Measurements from ENCODE around the gene GALNT10. TPM values are rescaled to one million over a fixed set of nuclear protein-coding genes. Genes with fewer than 3 reads are reported as not detected.

The GALNT10 gene
- total RNA-seq, 1 donor from 2014 or later = 52.3 TPM

DNA sequence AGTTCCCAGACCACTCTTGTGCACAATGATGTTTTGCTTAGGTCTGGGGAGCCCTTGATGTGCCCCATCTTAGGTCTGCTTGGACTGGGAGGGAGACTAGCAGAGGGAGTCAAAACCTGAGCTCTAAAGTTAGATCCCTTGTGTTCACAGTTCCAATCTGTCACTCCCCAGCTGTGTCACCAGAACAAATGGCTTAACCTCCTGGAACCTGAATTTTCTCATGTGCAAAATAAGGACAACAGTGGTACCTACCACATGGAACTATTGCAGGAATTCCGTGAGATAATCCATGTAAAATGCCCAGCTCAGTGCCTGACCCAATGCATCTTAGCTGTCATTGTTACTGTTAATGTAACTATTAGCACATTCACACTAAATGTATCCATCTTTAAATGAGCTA is 45.5 kb downstream of the GALNT10 start:
- Histone ChIP-seq H3K27me3 (no peaks in the 10 kb centered on the region), H3K4me3 (no peak overlapping the region), H3K27ac (no peak overlapping the region), H3K9me3 (no peaks in the 10 kb centered on the region), H3K36me3 (no peaks in the 10 kb centered on the region), H3K4me1 (peaks cover 0 to 3% of the 10 kb centered on the region in 2 donors)
- DNase-seq (ENCODE audit: low spot score in 2 of 2) = no peak
- TF ChIP-seq, protein P1, sequence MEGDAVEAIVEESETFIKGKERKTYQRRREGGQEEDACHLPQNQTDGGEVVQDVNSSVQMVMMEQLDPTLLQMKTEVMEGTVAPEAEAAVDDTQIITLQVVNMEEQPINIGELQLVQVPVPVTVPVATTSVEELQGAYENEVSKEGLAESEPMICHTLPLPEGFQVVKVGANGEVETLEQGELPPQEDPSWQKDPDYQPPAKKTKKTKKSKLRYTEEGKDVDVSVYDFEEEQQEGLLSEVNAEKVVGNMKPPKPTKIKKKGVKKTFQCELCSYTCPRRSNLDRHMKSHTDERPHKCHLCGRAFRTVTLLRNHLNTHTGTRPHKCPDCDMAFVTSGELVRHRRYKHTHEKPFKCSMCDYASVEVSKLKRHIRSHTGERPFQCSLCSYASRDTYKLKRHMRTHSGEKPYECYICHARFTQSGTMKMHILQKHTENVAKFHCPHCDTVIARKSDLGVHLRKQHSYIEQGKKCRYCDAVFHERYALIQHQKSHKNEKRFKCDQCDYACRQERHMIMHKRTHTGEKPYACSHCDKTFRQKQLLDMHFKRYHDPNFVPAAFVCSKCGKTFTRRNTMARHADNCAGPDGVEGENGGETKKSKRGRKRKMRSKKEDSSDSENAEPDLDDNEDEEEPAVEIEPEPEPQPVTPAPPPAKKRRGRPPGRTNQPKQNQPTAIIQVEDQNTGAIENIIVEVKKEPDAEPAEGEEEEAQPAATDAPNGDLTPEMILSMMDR (IDR thresholded peaks at IDR 0.05) = no peak
- intact Hi-C loops (cut with DNase I) = no loop called here

DNA sequence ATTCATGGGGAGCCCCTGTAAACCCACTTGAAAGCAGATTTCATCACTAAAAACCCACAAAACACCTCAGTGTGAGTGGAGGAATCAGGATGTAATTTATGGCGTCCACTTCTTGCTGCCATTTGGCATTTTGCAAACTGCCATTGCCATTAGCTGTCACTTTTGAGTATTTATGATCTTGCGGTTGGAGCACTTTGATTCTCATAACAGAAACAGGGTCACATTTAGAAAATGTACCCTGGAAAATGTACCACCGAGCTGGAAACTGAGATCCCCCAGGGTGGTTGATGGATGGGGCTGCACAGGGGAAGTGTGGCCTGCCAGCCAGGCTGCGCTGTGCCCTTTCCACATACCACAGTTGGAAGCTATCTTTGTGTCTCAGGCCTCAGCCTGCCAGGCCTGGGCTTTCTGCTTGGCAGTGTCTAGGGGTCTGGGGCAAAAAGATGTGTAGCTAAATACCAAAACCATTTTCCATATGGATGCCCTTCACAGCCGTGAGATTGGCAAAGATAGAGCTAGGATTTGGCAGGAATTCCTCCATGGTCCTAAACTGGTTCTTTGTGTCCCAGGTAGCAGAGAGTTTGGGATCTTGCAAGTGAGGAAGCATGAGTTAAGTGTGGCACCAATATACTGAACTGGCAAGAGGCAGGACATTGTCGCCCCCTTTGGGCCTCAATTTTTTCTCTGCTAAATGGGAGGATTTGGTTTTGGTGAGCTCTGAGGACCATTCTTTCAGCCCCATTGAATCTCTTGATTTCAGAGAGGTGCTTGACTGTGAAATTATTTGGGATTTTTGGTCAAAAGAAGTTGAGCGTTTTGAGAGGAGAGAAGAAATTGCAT is 46.2 kb downstream of the GALNT10 start:
- Histone ChIP-seq H3K27ac (no peak overlapping the region), H3K27me3 (no peaks in the 10 kb centered on the region), H3K4me3 (no peak overlapping the region), H3K36me3 (no peaks in the 10 kb centered on the region), H3K4me1 (peaks cover 0 to 3% of the 10 kb centered on the region in 2 donors), H3K9me3 (no peaks in the 10 kb centered on the region)
- DNase-seq (ENCODE audit: low spot score in 2 of 2) = no peak
- intact Hi-C loops (cut with DNase I) = no loop called here
- TF ChIP-seq, protein P1 (IDR thresholded peaks at IDR 0.05) = no peak

DNA sequence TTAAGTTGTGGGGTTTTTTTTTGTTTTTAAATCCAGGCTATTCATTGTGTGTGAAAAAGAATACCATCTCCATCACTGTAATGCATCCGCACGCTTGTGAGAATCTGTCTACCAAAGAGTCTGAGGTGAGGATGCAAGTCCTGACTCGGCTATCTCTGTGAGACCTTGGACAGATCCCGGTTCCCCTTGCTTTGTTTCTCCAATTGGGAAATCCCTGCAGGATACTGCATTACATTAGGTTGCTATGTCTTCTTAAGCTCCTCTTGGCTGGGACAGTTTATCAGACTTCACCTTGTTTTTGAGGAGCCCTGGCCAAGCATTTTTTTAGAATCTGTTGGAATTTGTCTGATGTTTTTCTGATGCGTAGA is 46.8 kb downstream of the GALNT10 start:
- Histone ChIP-seq H3K27me3 (no peaks in the 10 kb centered on the region), H3K27ac (no peak overlapping the region), H3K4me3 (no peak overlapping the region), H3K9me3 (no peaks in the 10 kb centered on the region), H3K4me1 (peaks cover 0 to 3% of the 10 kb centered on the region in 2 donors), H3K36me3 (no peaks in the 10 kb centered on the region)
- intact Hi-C loops (cut with DNase I) = no loop called here
- DNase-seq (ENCODE audit: low spot score in 2 of 2) = no peak
- TF ChIP-seq, protein P1 (IDR thresholded peaks at IDR 0.05) = no peak

DNA sequence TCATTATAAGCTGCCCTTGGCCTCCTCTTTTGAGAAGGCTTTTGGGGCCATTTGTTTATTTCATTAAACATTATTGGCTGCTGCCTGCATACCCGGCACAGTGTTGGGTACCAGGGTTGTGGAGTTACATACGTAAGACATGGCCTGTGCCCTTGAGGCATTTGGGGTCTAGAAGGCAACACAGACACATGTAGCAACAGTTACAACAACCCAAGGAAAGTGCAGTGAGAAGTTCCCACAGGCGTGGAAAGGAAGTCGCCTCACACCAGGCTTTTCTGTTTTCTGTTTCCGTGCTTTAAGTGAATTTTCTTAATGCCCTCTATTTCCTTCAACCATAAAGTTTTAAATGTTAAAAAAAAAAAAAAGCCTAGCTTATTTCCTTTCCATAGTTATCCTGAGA is 47.4 kb downstream of the GALNT10 start:
- H3K4me3 ChIP-seq = no peak overlapping the region
- no peaks in the 10 kb centered on the region for H3K9me3 ChIP-seq
- no peaks in the 10 kb centered on the region for H3K36me3 ChIP-seq
- no peak for DNase-seq (ENCODE audit: low spot score in 2 of 2)
- no peaks in the 10 kb centered on the region for H3K27me3 ChIP-seq
- no peak overlapping the region for H3K27ac ChIP-seq
- H3K4me1 ChIP-seq = peaks cover 0 to 3% of the 10 kb centered on the region in 2 donors
- intact Hi-C loops (cut with DNase I) = no loop called here
- TF ChIP-seq, protein P1 (IDR thresholded peaks at IDR 0.05) = no peak

DNA sequence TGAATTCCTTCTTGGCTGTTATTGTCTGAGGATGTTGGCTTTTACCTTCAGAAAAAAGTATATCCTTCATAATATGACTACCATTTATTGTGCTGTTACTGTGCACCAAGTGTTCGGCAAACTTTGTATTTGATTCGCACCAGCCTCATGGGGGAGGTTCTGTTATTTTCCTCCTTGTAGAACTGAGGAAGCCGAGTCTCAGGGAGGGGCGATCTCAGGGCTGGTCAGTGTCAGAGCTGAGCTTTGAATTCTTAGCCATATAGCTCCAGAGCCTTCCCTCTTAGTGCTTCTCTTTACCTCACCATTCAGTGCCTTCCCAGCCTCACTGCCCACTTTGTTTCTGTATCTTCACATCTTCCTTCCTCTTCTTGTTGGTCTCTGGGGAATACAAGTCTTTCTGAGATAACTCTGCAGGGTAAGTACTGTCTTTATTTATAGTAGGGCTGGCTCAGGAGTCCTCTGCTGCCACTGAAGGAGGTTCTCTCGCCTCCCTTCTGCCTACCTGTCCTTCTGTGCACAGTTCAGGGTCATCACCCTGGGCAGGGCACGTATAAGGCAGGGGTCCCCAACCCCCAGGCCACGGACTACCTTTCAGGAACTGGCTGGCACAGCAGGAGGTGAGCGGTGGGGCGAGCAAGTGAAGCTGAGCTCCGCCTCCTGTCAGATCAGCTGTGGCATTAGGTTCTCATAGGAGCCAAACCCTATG is 48.4 kb downstream of the GALNT10 start:
- H3K27ac ChIP-seq = no peak overlapping the region
- DNase-seq (ENCODE audit: low spot score in 2 of 2) = no peak
- no peak overlapping the region for H3K4me3 ChIP-seq
- no peaks in the 10 kb centered on the region for H3K27me3 ChIP-seq
- no peaks in the 10 kb centered on the region for H3K9me3 ChIP-seq
- intact Hi-C loops (cut with DNase I) = no loop called here
- TF ChIP-seq, protein P1 (IDR thresholded peaks at IDR 0.05) = no peak
- no peaks in the 10 kb centered on the region for H3K36me3 ChIP-seq
- peaks cover 0 to 3% of the 10 kb centered on the region in 2 donors for H3K4me1 ChIP-seq
